GM12892 (cell line): Measurements from ENCODE around the gene KIZ.

ENCODE experiments used
- POLR2A ChIP-seq: IDR thresholded peaks from 2 replicates; pipeline ENCODE4 v1.6.1; 2011; ENCODE audit warnings: low read depth, low read length, control low read depth
- TAF1 ChIP-seq: IDR thresholded peaks from 2 replicates; pipeline ENCODE4 v1.6.1; 2011; ENCODE audit warnings: low read depth, mild to moderate bottlenecking, control low read depth, low read length, borderline replicate concordance

GRCh38 chr20:21126581-21126870 is 644 bp downstream of the KIZ start:
- no peak for TF ChIP-seq POLR2A
- TF ChIP-seq TAF1 = no peak
